Smooth muscle cell of the pulmonary artery (primary cell): ENCODE results near the gene SMC2. TPM values are rescaled to one million over a fixed set of nuclear protein-coding genes. Genes with fewer than 3 reads are reported as not detected.

Experiments used
- total RNA-seq: library from RNA; depleted of rRNA; stranded (reverse); fragments of >200 nt; gene quantifications from 2 replicates; pipeline ENCODE4 v1.2.3, GENCODE V29; 2014

The SMC2 gene
- 14.5 and 20.9 TPM in 2 replicates for total RNA-seq

DNA sequence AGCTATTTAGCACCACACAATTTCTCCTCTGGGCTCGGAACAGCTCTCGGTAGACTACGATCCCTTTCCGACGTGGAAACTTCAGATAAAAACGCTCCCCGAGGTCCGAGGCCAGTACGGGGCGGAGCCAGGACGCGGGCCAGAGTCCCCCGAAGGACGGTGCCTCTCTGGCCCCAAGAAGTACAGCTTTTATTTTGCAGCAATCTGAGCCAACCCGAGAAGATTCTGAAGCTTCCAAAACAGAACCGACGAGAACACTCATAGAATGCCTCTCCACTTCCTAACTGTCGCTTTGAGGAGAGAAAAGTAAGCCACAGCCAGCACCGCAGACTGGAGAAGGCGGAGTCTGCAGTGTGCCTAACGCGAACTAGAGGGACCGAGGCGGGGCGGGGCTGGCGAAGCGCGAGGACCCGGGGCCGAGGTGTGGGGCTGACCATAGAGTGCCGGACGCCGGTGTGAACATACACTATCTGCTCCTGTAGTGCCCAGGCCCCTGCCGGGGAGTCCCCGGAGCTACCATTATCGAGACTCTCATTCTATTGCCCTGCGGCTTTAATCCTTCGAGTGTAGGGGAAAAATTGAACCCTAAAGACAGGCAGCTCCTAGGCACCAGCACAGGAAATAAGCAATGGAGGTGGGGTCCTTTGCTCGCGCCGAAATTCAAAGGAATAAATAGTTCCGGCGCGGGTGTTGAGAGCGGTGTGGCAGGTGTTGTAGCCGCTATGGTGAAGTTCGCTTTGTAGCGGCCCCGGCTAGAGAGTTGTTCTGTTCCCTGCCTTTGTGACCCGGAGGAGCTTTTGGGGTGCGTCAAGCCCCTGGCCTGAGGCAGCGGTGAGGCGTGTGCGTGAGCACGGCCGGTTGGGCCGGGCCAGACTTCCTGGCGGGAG, at the start of gene SMC2:
Gene SMC2, plus strand, starts transcription at position 663 of the 887 bp plus-strand sequence. CDS start 1,076 bp downstream, outside the sequence.

